B cell (primary cell): ENCODE data around the gene SLC30A1. TPM values are rescaled to one million over a fixed set of nuclear protein-coding genes. Genes with fewer than 3 reads are reported as not detected.

ENCODE experiments used
- ATAC-seq: fragments of 200-7000 bp; cut with Tn5 transposase; one replicate; pipeline ENCODE4 v1.10.0; 2021; ENCODE audit warnings: low read depth, mild to moderate bottlenecking, moderate number of reproducible peaks, moderate library complexity
- CTCF ChIA-PET: fragments of 350-600 bp; sonication (Branson Sonifier 250); formaldehyde crosslinking; loops from one replicate; lab custom pipeline; 2021; ENCODE audit warnings: antibody characterized with exemption, inconsistent platforms; lab: Charles Lee
- POLR2A ChIA-PET: fragments of 350-600 bp; sonication (Branson Sonifier 250); formaldehyde crosslinking; loops from one replicate; lab custom pipeline; 2021; ENCODE audit warnings: antibody characterized with exemption; lab: Charles Lee
- DNase-seq: peaks from one replicate; pipeline ENCODE4 v3.0.0; 2013
- H2AFZ ChIP-seq: 2 replicates; pipeline ENCODE4 v1.6.1; 2012; ENCODE audit warnings: mild to moderate bottlenecking, low read depth, low read length; ENCODE audit not compliant: insufficient read depth, poor library complexity, severe bottlenecking
- H3K27ac ChIP-seq, 2 donors: 1 replicate in 1 of 2; 2 replicates in 1 of 2; pipeline ENCODE4 v1.5.1; 2012 to 2013; ENCODE audit warnings: low read length in 2 of 2, mild to moderate bottlenecking in 2 of 2, moderate library complexity in 1 of 2
- H3K27me3 ChIP-seq, 4 experiments: fragments of 200-600 bp in 1 of 4; sonication (generic) in 1 of 4; replicated peaks in 1 of 4; 1 replicate in 2 of 4; 2 replicates in 2 of 4; pipeline versions ENCODE4 v1.6.1 to v1.7.0; 2013 to 2016; ENCODE audit warnings: low read length in 3 of 4, mild to moderate bottlenecking in 2 of 4, mixed read lengths in 1 of 4, moderate library complexity in 1 of 4; ENCODE audit not compliant: insufficient read depth in 4 of 4, control insufficient read depth in 3 of 4; ENCODE audit errors: control extremely low read depth in 1 of 4
- H3K36me3 ChIP-seq, 2 experiments: replicated peaks in 1 of 2; 1 replicate in 1 of 2; 2 replicates in 1 of 2; pipeline versions ENCODE4 v1.6.1 to v1.7.1; 2013; ENCODE audit warnings: low read length in 1 of 2; ENCODE audit not compliant: insufficient read depth in 2 of 2, control insufficient read depth in 1 of 2; ENCODE audit errors: control extremely low read depth in 1 of 2, extremely low read depth in 1 of 2
- H3K4me1 ChIP-seq, 2 donors: fragments of 200-600 bp in 1 of 2; sonication (generic) in 1 of 2; 1 replicate in 1 of 2; 2 replicates in 1 of 2; pipeline versions ENCODE4 v1.5.1 to v1.6.1; 2013 to 2017; ENCODE audit warnings: low read length in 2 of 2; ENCODE audit not compliant: control insufficient read depth in 2 of 2, insufficient read depth in 2 of 2
- H3K4me2 ChIP-seq: replicated peaks from 2 replicates; pipeline ENCODE3; 2012; ENCODE audit warnings: mild to moderate bottlenecking, low read depth, low read length; ENCODE audit not compliant: poor library complexity, severe bottlenecking
- H3K4me3 ChIP-seq, 5 experiments: fragments of 200-600 bp in 1 of 5; sonication (generic) in 1 of 5; 1 replicate in 3 of 5; 2 replicates in 2 of 5; pipeline versions ENCODE4 v1.5.1 to v1.7.0; 2011 to 2016; ENCODE audit warnings: low read length in 4 of 5, mild to moderate bottlenecking in 4 of 5, low read depth in 2 of 5, control low read depth in 1 of 5, moderate library complexity in 1 of 5; ENCODE audit not compliant: insufficient read depth in 1 of 5; ENCODE audit errors: control extremely low read depth in 1 of 5, extremely low read depth in 1 of 5
- H3K79me2 ChIP-seq: fragments of 200-600 bp; sonication (generic); one replicate; pipeline ENCODE4 v1.6.0; 2016; ENCODE audit warnings: low read length; ENCODE audit not compliant: control insufficient read depth, insufficient read depth
- H3K9ac ChIP-seq: fragments of 200-600 bp; sonication (generic); 2 replicates; pipeline ENCODE4 v1.6.1; 2017; ENCODE audit warnings: mild to moderate bottlenecking, low read length, moderate library complexity
- H3K9me3 ChIP-seq, 3 donors: one replicate each; pipeline versions ENCODE4 v1.6.1 to v1.7.1; 2013; ENCODE audit warnings: low read length in 2 of 3; ENCODE audit not compliant: control insufficient read depth in 2 of 3, insufficient read depth in 1 of 3; ENCODE audit errors: control extremely low read depth in 1 of 3
- H4K20me1 ChIP-seq: 2 replicates; pipeline ENCODE4 v1.6.0; 2012; ENCODE audit warnings: mild to moderate bottlenecking, low read length; ENCODE audit not compliant: insufficient read depth, control insufficient read depth, poor library complexity, severe bottlenecking
- H3K27ac Mint-ChIP-seq: one replicate; pipeline ENCODE4 v1.8.0; 2021; ENCODE audit warnings: mixed read lengths
- H3K27me3 Mint-ChIP-seq: one replicate; pipeline ENCODE4 v1.8.0; 2021; ENCODE audit warnings: mixed read lengths
- H3K4me1 Mint-ChIP-seq: one replicate; pipeline ENCODE4 v1.8.0; 2021; ENCODE audit warnings: mixed read lengths
- H3K4me3 Mint-ChIP-seq: one replicate; pipeline ENCODE4 v1.8.0; 2021; ENCODE audit warnings: mixed read lengths
- H3K9me3 Mint-ChIP-seq: one replicate; pipeline ENCODE4 v1.8.0; 2022; ENCODE audit warnings: mixed read lengths; ENCODE audit not compliant: insufficient read depth
- CTCF ChIP-seq: fragments of 200-600 bp; IDR thresholded peaks from one replicate; pipeline ENCODE4 v1.8.0; 2022; ENCODE audit warnings: antibody characterized with exemption, mild to moderate bottlenecking
- EZH2 ChIP-seq: IDR thresholded peaks from 2 replicates; pipeline ENCODE4 v1.6.1; 2012; ENCODE audit warnings: borderline replicate concordance, low read depth, mild to moderate bottlenecking, moderate library complexity, low read length; ENCODE audit not compliant: insufficient read depth, poor library complexity, severe bottlenecking
- WGBS: methylation state at CpG from one replicate; pipeline ENCODE4 v1.1.5; 2013; ENCODE audit warnings: missing lambda C conversion rate; ENCODE audit not compliant: insufficient coverage; 5-methylcytosine and 5-hydroxymethylcytosine counted together
- intact Hi-C: fragments of 100-400 bp; cut with micrococcal nuclease; formaldehyde crosslinking; loops from one replicate; pipeline ENCODE4 v1.10.0; 2022
- polyA plus RNA-seq: library from polyadenylated mRNA; depleted of rRNA; stranded (reverse); fragments of >200 nt; gene quantifications from 2 replicates; pipeline ENCODE4 v1.2.3, GENCODE V29; 2012
- total RNA-seq, 2 donors: library from RNA; stranded (reverse); fragments of 120-200 nt in 1 of 2; gene quantifications; 1 replicate in 1 of 2; 2 replicates in 1 of 2; pipeline versions ENCODE4 v1.2.3 to v1.2.4, GENCODE V29; 2013 to 2022

SLC30A1 gene
- total and polyA plus RNA-seq, 2 donors (not counting 1 experiment from before 2014, with no cell fraction given) = 1.7 to 12.2 TPM

GRCh38 chr1:211583011-211583992 lies 4.3 kb upstream of the SLC30A1 start:
- intact Hi-C loops = no loop called here

More at GRCh38 chr1:211583011-211583992, 4.3 kb upstream of the SLC30A1 start:
- Histone ChIP-seq H3K4me3 (no peak overlapping the region), H3K79me2 (peaks cover under 1% of the 10 kb centered on the region), H3K9me3 (no peaks in the 10 kb centered on the region), H2AFZ (peak overlapping the region; percentile 27), H4K20me1 (no peaks in the 10 kb centered on the region), H3K27me3 (no peaks in the 10 kb centered on the region), H3K27ac (no peak overlapping the region), H3K4me2 (no peak overlapping the region), H3K4me1 (peaks cover 14 to 19% of the 10 kb centered on the region in 2 donors), H3K9ac (no peak overlapping the region), H3K36me3 (no peaks in the 10 kb centered on the region)
- Mint-ChIP-seq H3K4me3 (no peak overlapping the region), H3K4me1 (peaks cover 22% of the 10 kb centered on the region), H3K27ac (no peak overlapping the region), H3K27me3 (no peaks in the 10 kb centered on the region), H3K9me3 (no peaks in the 10 kb centered on the region)
- 99% methylated on average over 10 of the region's 11 CpGs for WGBS
- DNase-seq (no peak), ATAC-seq (no peak)
- ChIA-PET CTCF (no interaction called here), POLR2A (interaction anchor here (0.7 kb wide), 1 partner anchor 16 kb away, joined by 3 read pairs; no protein-coding TSS in a partner anchor)
- TF ChIP-seq EZH2 (no peak), CTCF (no peak)
